Dedifferentiated amniotic fluid mesenchymal stem cell (primary cell): ENCODE results near the gene ADORA2A.

Source experiments
- DNase-seq: peaks from one replicate; pipeline ENCODE4 v3.0.0-alpha.2; 2016; ENCODE audit errors: extremely low spot score

Gene ADORA2A

GRCh38 chr22:24427500-24428164, at the start of gene ADORA2A:
Gene ADORA2A, plus strand, starts transcription at chr22:24427599. Its CDS starts 5,806 bp downstream, at chr22:24433405.
- DNase-seq: no peak

GRCh38 chr22:24379536-24379935, 47.9 kb upstream of the ADORA2A start:
- no peak for DNase-seq

GRCh38 chr22:24380220-24380904, 47.0 kb upstream of the ADORA2A start:
- DNase-seq: no peak

GRCh38 chr22:24380905-24381230, 46.5 kb upstream of the ADORA2A start:
- DNase-seq: no peak

- DNase-seq: no peak
These were observed 44.3 kb upstream of the ADORA2A start for GRCh38 chr22:24383061-24383460.

GRCh38 chr22:24384131-24384530, 43.3 kb upstream of the ADORA2A start:
- DNase-seq: no peak

GRCh38 chr22:24386937-24387471, 40.4 kb upstream of the ADORA2A start:
- DNase-seq: no peak

- DNase-seq: no peak
These were observed 37.7 kb upstream of the ADORA2A start for GRCh38 chr22:24389680-24390079.

- no peak for DNase-seq
These were observed 37.2 kb upstream of the ADORA2A start for GRCh38 chr22:24390156-24390555.

- DNase-seq: no peak
These were observed 36.8 kb upstream of the ADORA2A start for GRCh38 chr22:24390576-24390975.

GRCh38 chr22:24391836-24392217, 35.6 kb upstream of the ADORA2A start:
- DNase-seq: no peak

- DNase-seq: no peak
These were observed 35.0 kb upstream of the ADORA2A start for GRCh38 chr22:24392218-24392931.

- DNase-seq: no peak
These were observed 34.3 kb upstream of the ADORA2A start for GRCh38 chr22:24393012-24393559.

- no peak for DNase-seq
These were observed 33.6 kb upstream of the ADORA2A start for GRCh38 chr22:24393848-24394247.

GRCh38 chr22:24394254-24394653, 33.1 kb upstream of the ADORA2A start:
- no peak for DNase-seq

GRCh38 chr22:24398409-24398808, 29.0 kb upstream of the ADORA2A start:
- no peak for DNase-seq

- DNase-seq: no peak
These were observed 27.2 kb upstream of the ADORA2A start for GRCh38 chr22:24400034-24400725.

- DNase-seq: no peak
These were observed 26.4 kb upstream of the ADORA2A start for GRCh38 chr22:24400726-24401596.

- no peak for DNase-seq
These were observed 25.4 kb upstream of the ADORA2A start for GRCh38 chr22:24401931-24402367.

GRCh38 chr22:24402460-24403192, 24.8 kb upstream of the ADORA2A start:
- peak; percentile 70 for DNase-seq
